ENCODE measurements around the gene CD59.

Gene CD59

GRCh38 chr11:33766085-33766484 is 29.9 kb upstream of the CD59 start:
- no peak overlapping the region for H3K27ac ChIP-seq
- TF ChIP-seq CTCF (conservative IDR thresholded peaks at IDR 0.05) (no peak), ZFX (IDR thresholded peaks at IDR 0.05) (no peak)

- H3K27ac ChIP-seq = no peak overlapping the region
- no peak for TF ChIP-seq CTCF (conservative IDR thresholded peaks at IDR 0.05)
- TF ChIP-seq ZFX (IDR thresholded peaks at IDR 0.05) = no peak
These were observed 25.2 kb upstream of the CD59 start for GRCh38 chr11:33761471-33761870.

GRCh38 chr11:33753304-33753967 is 17.2 kb upstream of the CD59 start:
- H3K27ac ChIP-seq = no peak overlapping the region
- TF ChIP-seq CTCF (conservative IDR thresholded peaks at IDR 0.05) (no peak), ZFX (IDR thresholded peaks at IDR 0.05) (no peak)

- TF ChIP-seq CTCF (conservative IDR thresholded peaks at IDR 0.05) (no peak), ZFX (IDR thresholded peaks at IDR 0.05) (no peak)
- no peak overlapping the region for H3K27ac ChIP-seq
These were observed 15.7 kb upstream of the CD59 start for GRCh38 chr11:33751878-33752277.

GRCh38 chr11:33747979-33748378 is 11.8 kb upstream of the CD59 start:
- H3K27ac ChIP-seq = no peak overlapping the region
- no peak for TF ChIP-seq CTCF (conservative IDR thresholded peaks at IDR 0.05)
- no peak for TF ChIP-seq ZFX (IDR thresholded peaks at IDR 0.05)

GRCh38 chr11:33743291-33743690 is 7.1 kb upstream of the CD59 start:
- TF ChIP-seq CTCF (conservative IDR thresholded peaks at IDR 0.05) = no peak
- no peak for TF ChIP-seq ZFX (IDR thresholded peaks at IDR 0.05)
- H3K27ac ChIP-seq = no peak overlapping the region

GRCh38 chr11:33742249-33742851 is 6.1 kb upstream of the CD59 start:
- TF ChIP-seq CTCF (conservative IDR thresholded peaks at IDR 0.05) (peak; percentile 72), ZFX (IDR thresholded peaks at IDR 0.05) (no peak)
- no peak overlapping the region for H3K27ac ChIP-seq
